C4-2B (cell line): ENCODE measurements around the gene GRIN3A.

Experiments
- CTCF ChIP-seq: fragments of 450-650 bp; conservative IDR thresholded peaks from 2 replicates; pipeline ENCODE4 v1.5.1; 2017; ENCODE audit warnings: mild to moderate bottlenecking
- ZFX ChIP-seq: fragments of 450-650 bp; IDR thresholded peaks from 2 replicates; pipeline ENCODE4 v1.6.1; 2017

GRCh38 chr9:101778332-101778731, 39.9 kb upstream of the GRIN3A start:
- TF ChIP-seq CTCF (no peak), ZFX (no peak)
